G401 (cell line): ENCODE results near the gene GAL3ST2. TPM values are rescaled to one million over a fixed set of nuclear protein-coding genes. Genes with fewer than 3 reads are reported as not detected.
"Not testable (repeated sequence)": the region's sequence is repeated elsewhere in the genome, so short reads cannot be mapped to it uniquely, and the experiment has no call there.

Experiments
- DNase-seq: peaks from one replicate; pipeline ENCODE4 v3.0.0-alpha.2; 2015; ENCODE audit warnings: low spot score
- in situ Hi-C: cut with HindIII; loops from 2 replicates; pipeline ENCODE4 v1.10.0; 2016; ENCODE audit warnings: low sequenced_read_pairs, mixed read lengths
- total RNA-seq: library from RNA; depleted of rRNA; stranded (reverse); fragments of >200 nt; shearing (Covaris generic); gene quantifications from 2 replicates; pipeline ENCODE4 v1.2.3, GENCODE V29; 2014

The GAL3ST2 gene
- total RNA-seq, 1 experiment from 2014 or later = not detected

- no peak for DNase-seq
- in situ Hi-C loops = no loop called here
These were observed 32.4 kb upstream of the GAL3ST2 start for GRCh38 chr2:241744028-241744754.

- in situ Hi-C loops = no loop called here
These were observed 31.3 kb upstream of the GAL3ST2 start for GRCh38 chr2:241745276-241745675.

GRCh38 chr2:241746084-241746483 lies 30.5 kb upstream of the GAL3ST2 start:
- no peak for DNase-seq
- in situ Hi-C loops = no loop called here

More at GRCh38 chr2:241745276-241745675, 31.3 kb upstream of the GAL3ST2 start:
- DNase-seq = no peak

- in situ Hi-C loops = no loop called here
- no peak for DNase-seq
These were observed 28.0 kb upstream of the GAL3ST2 start for GRCh38 chr2:241748468-241749256.

- in situ Hi-C loops = no loop called here
- no peak for DNase-seq
These were observed 26.4 kb upstream of the GAL3ST2 start for GRCh38 chr2:241750076-241750840.

GRCh38 chr2:241751152-241751551 lies 25.5 kb upstream of the GAL3ST2 start:
- in situ Hi-C loops = no loop called here
- no peak for DNase-seq

GRCh38 chr2:241751776-241752175 lies 24.8 kb upstream of the GAL3ST2 start:
- in situ Hi-C loops = no loop called here
- no peak for DNase-seq

- in situ Hi-C loops = no loop called here
These were observed 24.4 kb upstream of the GAL3ST2 start for GRCh38 chr2:241752253-241752652.

GRCh38 chr2:241752689-241753276 lies 23.8 kb upstream of the GAL3ST2 start:
- in situ Hi-C loops = no loop called here
- DNase-seq = no peak

More at GRCh38 chr2:241752253-241752652, 24.4 kb upstream of the GAL3ST2 start:
- no peak for DNase-seq

- no peak for DNase-seq
- in situ Hi-C loops = no loop called here
These were observed 23.1 kb upstream of the GAL3ST2 start for GRCh38 chr2:241753493-241753892.

GRCh38 chr2:241754042-241754441 lies 22.6 kb upstream of the GAL3ST2 start:
- in situ Hi-C loops = no loop called here
- DNase-seq = no peak

- no peak for DNase-seq
- in situ Hi-C loops = no loop called here
These were observed 21.5 kb upstream of the GAL3ST2 start for GRCh38 chr2:241755166-241755565.

GRCh38 chr2:241755777-241756176 lies 20.8 kb upstream of the GAL3ST2 start:
- in situ Hi-C loops = no loop called here

GRCh38 chr2:241759067-241759807 lies 17.4 kb upstream of the GAL3ST2 start:
- in situ Hi-C loops = no loop called here
- DNase-seq = no peak

More at GRCh38 chr2:241755777-241756176, 20.8 kb upstream of the GAL3ST2 start:
- no peak for DNase-seq

- DNase-seq, in situ Hi-C loops: not testable (repeated sequence)
These were observed 16.7 kb upstream of the GAL3ST2 start for GRCh38 chr2:241759893-241760292.

- DNase-seq = no peak
- in situ Hi-C loops = no loop called here
These were observed 16.3 kb upstream of the GAL3ST2 start for GRCh38 chr2:241760301-241760771.

GRCh38 chr2:241762321-241762932 lies 14.2 kb upstream of the GAL3ST2 start:
- in situ Hi-C loops = no loop called here
- no peak for DNase-seq

- no peak for DNase-seq
- in situ Hi-C loops = no loop called here
These were observed 13.7 kb upstream of the GAL3ST2 start for GRCh38 chr2:241762933-241763369.
